ENCODE data around the gene BABAM2.

Gene BABAM2

GRCh38 chr2:28382755-28383154, 492.2 kb downstream of the BABAM2 start:
- Histone ChIP-seq H3K27ac (no peak overlapping the region), H3K27me3 (ENCODE audit: insufficient read depth, low read depth, severe bottlenecking) (no peaks in the 10 kb centered on the region), H3K36me3 (no peaks in the 10 kb centered on the region), H3K4me3 (ENCODE audit: low read depth, low read length) (no peak overlapping the region), H3K9me3 (ENCODE audit: severe bottlenecking) (no peaks in the 10 kb centered on the region)
- TF ChIP-seq, protein P1, sequence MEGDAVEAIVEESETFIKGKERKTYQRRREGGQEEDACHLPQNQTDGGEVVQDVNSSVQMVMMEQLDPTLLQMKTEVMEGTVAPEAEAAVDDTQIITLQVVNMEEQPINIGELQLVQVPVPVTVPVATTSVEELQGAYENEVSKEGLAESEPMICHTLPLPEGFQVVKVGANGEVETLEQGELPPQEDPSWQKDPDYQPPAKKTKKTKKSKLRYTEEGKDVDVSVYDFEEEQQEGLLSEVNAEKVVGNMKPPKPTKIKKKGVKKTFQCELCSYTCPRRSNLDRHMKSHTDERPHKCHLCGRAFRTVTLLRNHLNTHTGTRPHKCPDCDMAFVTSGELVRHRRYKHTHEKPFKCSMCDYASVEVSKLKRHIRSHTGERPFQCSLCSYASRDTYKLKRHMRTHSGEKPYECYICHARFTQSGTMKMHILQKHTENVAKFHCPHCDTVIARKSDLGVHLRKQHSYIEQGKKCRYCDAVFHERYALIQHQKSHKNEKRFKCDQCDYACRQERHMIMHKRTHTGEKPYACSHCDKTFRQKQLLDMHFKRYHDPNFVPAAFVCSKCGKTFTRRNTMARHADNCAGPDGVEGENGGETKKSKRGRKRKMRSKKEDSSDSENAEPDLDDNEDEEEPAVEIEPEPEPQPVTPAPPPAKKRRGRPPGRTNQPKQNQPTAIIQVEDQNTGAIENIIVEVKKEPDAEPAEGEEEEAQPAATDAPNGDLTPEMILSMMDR (IDR thresholded peaks at IDR 0.05; ENCODE audit: low read depth, low read length), result no peak
- no peak for DNase-seq

DNA sequence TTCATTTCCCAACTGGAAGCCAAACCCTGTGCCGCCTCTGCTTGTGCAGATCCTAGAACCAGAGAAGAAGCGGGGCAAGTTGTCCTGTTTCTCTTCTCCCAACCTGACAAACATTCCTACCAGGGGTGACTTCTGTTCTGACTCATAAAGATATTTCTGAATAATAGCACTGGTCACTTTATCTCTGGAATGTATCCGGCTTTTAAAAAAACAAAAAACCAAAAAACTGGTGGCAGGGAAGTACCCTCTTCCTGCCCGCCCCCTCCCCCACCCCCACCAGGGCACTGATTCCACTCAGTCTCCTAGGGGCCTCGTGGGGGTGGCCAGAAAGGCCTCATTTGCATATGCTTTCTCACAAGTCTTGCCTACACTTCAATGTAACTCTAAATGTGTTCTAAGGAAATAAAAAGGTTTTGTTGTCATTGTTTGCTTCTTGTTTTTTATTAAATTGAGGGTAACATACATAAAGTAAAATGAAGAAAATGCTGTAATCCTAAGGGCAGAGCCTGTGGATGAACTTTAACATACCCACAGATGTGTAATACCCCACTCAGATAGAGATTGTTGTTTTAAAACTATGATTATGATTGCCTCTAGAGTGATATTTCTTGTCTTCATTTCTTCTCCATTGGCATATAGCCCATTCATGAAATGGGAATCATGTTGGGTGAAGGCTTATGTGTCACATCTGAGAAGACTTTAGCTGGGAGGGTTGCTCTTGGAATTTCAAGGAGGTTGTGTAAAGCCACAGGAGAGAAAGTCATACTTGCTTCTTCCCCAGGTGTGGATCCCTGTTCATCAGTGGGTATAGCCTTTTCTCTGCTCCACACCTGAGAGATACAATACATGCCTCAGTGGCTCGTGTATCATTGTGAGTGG, 496.8 kb downstream of the BABAM2 start:
- DNase-seq, result no peak
- no peak overlapping the region for H3K27ac ChIP-seq
- no peaks in the 10 kb centered on the region for H3K27me3 ChIP-seq (ENCODE audit: insufficient read depth, low read depth, severe bottlenecking)
- no peaks in the 10 kb centered on the region for H3K36me3 ChIP-seq
- TF ChIP-seq, protein P1 (IDR thresholded peaks at IDR 0.05; ENCODE audit: low read depth, low read length), result no peak
- H3K4me3 ChIP-seq (ENCODE audit: low read depth, low read length), result no peak overlapping the region
- H3K9me3 ChIP-seq (ENCODE audit: severe bottlenecking), result no peaks in the 10 kb centered on the region

All from WERI-Rb-1 (cell line).